Coronary artery (tissue), 2 donors: Measurements from ENCODE around the gene SLX4.

Experiments used
- DNase-seq: peaks from one replicate; pipeline ENCODE4 v3.0.0-alpha.2; 2017; ENCODE audit warnings: low spot score
- H3K27ac ChIP-seq, 2 donors: fragments of 200-600 bp; sonication (generic); one replicate each; pipeline ENCODE4 v1.5.1; 2016 to 2019
- H3K4me3 ChIP-seq: fragments of 200-600 bp; sonication (generic); 2 replicates; pipeline ENCODE4 v1.5.1; 2016; ENCODE audit warnings: mild to moderate bottlenecking, moderate library complexity
- TF ChIP-seq, protein P1 (sequence below): fragments of 200-600 bp; sonication (generic); IDR thresholded peaks from one replicate; pipeline ENCODE4 v1.5.1; 2019; ENCODE audit warnings: antibody characterized with exemption

SLX4 gene

DNA sequence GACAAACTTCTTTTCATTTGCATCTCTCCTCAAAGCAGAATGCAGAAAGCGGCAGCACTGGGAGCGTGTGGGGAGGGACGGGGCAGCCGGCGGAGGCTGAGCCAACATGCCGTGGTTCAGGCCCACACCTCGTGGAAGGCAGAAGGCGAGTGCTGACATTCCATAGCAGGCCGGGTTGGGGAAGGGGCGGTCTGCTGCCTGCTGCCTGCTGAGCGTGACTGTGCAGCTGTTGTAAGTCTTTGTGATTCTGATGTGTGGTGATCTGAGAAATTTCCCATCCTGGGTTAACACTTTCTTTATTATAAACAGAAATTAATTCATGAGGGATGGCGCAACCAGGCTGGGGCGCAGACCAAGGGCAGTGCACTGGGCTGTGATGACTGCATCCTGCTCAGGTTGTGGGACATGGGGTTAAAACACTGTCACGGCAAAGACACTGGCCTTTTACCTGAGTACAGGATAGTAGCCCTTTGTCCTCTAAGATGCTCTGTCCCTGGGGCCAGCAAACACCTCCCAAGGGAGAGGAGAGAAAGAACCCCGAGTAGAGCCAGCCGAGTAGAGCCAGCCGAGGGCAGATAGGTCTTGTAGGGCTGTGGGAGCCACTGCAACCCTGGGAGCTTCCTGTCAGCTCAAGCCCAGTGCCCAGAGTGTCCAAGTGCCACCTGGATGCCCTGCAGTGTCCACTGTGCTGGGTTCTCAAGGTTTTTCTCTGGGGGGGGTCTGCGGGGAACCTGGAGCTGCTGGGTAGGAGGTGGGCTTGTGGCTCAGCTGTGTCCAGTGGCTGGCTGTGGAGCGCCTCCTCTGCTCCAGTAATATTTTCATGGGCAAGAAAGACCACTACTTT is 34.3 kb upstream of the SLX4 start:
- peak; percentile 41 for DNase-seq
- Histone ChIP-seq H3K27ac (no peak overlapping the region), H3K4me3 (no peak overlapping the region)
- TF ChIP-seq, protein P1, sequence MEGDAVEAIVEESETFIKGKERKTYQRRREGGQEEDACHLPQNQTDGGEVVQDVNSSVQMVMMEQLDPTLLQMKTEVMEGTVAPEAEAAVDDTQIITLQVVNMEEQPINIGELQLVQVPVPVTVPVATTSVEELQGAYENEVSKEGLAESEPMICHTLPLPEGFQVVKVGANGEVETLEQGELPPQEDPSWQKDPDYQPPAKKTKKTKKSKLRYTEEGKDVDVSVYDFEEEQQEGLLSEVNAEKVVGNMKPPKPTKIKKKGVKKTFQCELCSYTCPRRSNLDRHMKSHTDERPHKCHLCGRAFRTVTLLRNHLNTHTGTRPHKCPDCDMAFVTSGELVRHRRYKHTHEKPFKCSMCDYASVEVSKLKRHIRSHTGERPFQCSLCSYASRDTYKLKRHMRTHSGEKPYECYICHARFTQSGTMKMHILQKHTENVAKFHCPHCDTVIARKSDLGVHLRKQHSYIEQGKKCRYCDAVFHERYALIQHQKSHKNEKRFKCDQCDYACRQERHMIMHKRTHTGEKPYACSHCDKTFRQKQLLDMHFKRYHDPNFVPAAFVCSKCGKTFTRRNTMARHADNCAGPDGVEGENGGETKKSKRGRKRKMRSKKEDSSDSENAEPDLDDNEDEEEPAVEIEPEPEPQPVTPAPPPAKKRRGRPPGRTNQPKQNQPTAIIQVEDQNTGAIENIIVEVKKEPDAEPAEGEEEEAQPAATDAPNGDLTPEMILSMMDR, result no peak

DNA sequence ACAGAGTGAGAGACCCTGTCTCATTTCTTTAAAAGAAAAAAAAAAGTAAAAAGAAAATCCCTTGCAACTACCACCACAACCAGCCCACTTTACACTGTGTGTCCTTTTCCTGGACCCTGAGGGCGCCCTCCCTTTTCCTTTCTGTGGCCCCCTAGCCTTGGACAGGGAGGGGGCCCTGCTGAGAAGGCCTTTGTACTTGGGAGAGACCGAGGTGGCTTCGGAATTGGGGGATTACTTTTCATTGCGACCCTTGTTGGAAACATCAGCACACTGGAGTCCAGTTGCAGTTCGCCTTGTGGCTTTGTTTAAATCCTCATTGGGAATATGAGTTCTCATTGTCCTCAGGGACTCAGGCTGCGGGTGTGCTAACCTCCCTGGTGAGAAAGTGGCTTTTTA is 33.7 kb upstream of the SLX4 start:
- no peak for DNase-seq
- TF ChIP-seq, protein P1, result no peak
- Histone ChIP-seq H3K4me3 (no peak overlapping the region), H3K27ac (no peak overlapping the region)

DNA sequence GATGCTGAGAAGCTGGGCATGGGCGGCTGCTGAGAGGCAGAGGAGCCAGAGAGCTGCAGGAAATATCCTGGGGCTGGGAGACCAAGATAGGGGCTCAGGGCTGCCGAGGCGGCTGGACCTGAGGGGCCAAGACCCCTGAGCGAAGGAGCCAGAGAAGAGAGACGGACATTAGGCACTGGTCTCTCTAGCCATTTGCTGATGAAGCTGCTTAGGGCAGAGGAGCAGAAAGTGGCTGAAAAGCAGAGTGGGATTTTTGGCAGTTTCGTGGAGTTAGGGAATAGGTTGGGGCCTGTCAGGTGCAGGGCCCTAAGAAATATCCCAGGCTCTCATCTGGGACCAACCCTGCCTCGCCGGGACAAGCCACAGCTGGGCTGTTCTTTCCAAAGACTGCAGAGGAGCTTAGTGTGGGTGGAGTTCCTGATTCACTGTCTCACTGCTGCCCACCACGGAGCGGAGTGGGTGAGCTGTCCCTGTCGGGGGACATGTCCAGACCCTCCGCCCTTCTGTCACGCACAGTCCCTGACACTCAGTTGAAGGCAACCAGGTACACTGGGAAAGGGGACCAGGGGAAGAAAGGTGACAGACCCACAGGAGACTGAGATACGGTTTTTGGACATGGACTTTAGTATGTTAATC is 31.8 kb upstream of the SLX4 start:
- peak; percentile 28 for DNase-seq
- Histone ChIP-seq H3K27ac (no peak overlapping the region), H3K4me3 (no peak overlapping the region)
- TF ChIP-seq, protein P1, result no peak

DNA sequence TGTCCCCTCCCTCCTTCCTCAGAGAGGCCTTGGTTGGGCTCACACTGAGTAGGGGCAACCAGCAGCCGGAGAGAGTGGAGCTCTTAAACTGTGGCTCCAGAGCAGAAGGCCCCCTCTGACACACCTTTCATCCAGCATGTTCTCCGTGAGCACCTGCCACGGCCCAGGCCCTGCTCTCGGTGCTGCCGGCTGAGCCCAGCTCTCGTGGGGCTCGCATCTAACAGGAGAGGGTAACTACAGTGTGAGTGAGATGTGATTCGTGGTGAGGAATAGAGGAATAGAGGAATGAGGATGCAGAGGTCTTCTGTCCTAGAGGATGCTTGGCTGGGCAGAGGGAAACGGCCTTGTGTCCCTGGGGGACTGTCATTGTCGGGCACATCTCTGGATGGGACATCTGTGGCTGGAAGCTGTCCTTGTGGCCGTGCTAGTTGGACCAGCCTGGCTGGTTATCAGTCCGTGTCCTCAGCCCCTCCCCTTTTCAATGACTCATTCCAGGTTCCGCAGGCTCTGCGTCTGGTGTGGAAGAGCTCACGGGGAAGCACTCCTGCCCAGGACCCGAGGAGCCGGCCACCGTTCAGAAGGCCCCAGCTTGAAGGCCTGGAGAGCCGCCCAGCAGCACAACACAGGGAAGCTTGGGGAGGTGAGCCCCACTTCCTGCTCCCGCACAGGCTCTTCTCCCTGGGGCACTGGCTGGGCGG is 31.1 kb upstream of the SLX4 start:
- Histone ChIP-seq H3K4me3 (no peak overlapping the region), H3K27ac (no peak overlapping the region)
- DNase-seq, result no peak
- TF ChIP-seq, protein P1, result no peak

DNA sequence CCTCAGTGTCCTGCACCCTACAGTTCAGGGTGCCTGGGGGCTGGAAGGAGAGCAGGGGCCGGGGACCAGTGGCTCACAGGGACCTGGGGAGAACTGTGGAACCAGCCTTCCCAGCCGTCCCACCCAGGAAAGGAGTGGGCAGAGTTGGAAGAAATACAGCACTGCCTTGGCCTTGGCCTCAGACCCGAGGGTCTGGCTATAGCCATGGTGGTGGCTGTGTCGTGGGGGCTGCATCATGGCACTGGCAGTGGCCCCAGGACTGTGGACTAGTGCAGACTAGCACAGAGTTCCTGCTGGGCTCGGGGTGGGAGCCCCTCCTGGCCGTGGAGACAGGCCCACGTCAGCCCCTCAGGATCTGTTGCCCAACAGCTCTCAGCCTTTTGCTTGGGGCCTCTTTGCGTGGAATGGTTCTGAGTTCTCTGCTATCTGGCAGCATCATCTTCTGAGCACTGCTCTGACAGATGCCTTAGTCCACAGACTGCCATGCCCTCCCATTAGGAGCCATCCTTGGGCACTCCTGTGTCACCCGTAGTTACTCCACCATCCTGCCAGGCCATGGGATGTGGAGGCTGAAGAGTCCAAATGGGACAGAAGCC is 30.5 kb upstream of the SLX4 start:
- Histone ChIP-seq H3K4me3 (no peak overlapping the region), H3K27ac (no peak overlapping the region)
- TF ChIP-seq, protein P1, result no peak
- DNase-seq, result no peak

DNA sequence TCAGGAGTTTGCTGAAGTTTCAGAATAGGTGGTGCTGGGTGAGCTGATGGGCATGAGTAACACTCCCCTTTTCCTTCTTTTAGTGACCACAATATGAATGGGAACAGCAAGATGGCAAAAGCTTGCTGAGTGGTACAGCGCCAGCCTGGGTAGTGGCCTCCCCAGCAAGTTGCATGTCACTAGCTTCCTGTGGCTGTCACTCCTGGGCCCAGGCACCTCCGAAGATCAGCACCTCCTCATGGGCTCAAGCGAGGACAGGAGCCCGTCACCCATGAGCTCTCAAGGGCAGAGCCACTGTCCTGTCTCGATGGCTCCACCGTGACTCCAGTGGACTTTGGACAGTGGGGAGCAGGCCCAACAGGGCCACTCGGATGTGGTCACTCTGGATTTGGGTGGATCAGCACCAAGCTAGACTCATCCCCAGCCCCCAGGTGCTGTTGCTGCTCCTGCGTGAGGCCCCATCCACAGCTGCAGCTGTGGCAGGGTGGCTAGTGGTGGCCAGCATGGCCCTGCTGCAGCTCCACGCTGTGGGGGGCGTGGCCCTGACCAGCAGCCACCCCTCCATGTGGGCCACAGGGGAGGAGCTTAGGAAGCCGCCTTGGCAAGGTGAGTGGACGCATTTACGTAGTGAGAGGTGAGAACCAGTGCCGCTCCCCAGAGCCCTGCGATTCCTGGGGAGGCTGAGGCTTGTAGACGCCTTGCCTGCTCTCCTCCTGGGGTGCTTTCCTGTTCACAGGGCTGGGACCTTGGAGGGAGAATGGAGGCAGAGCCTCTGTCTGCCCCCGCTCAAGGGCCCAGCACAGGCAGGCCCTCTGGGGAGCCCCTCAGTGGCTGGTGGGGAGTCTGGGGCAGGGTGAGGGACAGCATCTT is 29.5 kb upstream of the SLX4 start:
- no peak for DNase-seq
- no peak overlapping the region for H3K4me3 ChIP-seq
- no peak overlapping the region for H3K27ac ChIP-seq
- TF ChIP-seq, protein P1, result no peak
